ENCODE results near the gene CNIH2.
"Not testable (repeated sequence)": the region's sequence is repeated elsewhere in the genome, so short reads cannot be mapped to it uniquely, and the experiment has no call there.

CNIH2 gene

DNA sequence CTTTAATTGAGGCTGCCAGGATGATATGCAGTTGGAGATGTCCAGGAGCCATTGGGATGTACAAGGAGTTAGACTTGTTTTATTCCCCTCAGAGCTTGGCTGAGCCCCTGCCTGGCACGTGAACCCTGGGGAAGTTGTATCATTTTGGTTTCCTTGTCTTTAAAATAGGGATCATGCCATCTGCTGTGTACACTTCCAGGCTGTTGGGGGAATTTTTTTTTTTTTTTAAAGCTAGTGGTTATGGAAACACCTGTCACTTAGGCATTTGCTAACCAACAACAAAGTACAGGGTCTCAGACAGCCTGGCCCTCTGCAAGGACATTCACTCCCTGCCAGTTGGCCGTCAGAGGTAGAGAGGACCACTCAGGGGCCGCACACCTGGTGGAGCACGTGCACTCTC is 18.0 kb upstream of the CNIH2 start:
- no peak for DNase-seq (ENCODE audit: low spot score)

DNA sequence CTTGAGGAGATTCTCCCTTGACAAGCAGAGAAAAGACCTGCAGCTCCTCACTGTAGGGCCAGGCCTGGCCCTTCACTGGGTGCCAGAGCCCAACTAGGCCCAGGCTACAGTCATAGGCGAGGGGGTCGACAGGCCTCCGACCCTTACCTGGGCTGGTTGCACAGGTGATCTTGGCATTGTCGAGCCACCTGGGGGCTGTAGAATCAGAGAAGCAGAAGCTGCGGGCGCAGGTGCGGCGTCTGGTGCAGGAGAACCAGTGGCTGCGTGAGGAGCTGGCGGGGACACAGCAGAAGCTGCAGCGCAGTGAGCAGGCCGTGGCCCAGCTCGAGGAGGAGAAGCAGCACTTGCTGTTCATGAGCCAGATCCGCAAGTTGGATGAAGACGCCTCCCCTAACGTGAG is 16.4 kb upstream of the CNIH2 start:
- DNase-seq (ENCODE audit: low spot score), result no peak

DNA sequence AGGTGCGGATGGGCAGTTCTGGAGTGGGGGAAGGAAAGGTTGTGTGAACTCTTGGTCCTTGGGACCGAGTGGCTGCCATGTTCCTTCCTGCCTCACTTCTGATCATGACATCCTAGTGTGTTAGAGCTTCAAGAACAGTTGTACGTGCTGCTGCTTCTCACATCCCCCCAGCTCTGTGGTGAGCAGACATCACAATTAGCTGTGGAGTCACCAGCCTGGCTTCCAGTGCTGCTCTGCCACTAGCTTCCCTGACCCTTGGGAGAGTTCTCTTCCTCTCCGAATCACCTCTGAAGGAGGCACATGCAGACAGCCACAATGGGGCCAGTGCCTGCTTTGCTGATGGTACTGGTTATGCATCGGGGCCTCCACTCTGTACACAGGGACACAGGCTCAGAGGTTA is 15.8 kb upstream of the CNIH2 start:
- DNase-seq (ENCODE audit: low spot score), result no peak

DNA sequence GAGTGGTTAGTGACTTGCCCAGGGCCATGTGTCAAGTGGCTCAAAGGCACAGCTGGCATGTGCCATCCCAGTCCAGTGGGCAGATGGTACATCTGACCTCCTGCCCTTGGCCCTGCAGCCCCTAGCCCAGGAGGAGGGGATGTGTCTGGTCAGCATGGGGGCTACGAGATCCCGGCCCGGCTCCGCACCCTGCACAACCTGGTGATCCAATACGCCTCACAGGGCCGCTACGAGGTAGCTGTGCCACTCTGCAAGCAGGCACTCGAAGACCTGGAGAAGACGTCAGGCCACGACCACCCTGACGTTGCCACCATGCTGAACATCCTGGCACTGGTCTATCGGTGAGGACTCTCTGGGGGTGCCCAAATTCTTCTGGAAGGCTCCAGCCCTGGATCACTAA is 15.3 kb upstream of the CNIH2 start:
- DNase-seq (ENCODE audit: low spot score), result no peak

DNA sequence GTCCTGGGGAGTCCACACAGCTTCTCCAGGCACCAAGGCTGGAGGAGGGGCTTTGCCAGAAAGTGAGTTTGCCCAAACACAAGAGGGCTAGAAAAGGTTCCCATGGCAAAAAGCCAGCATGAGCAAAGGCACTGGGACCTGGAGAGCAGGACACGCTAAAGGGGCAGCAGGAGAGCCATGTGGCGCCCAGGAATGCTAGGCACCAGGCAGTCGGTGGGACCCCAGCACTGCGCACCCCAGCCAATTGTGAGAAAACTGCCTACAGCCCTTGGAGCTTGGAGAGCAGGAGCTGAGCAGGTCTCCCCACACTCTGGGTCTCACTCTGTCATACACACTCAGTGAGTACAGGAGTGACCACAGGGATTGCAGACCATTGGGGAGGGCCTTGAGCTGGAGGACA is 14.7 kb upstream of the CNIH2 start:
- DNase-seq (ENCODE audit: low spot score), result no peak

DNA sequence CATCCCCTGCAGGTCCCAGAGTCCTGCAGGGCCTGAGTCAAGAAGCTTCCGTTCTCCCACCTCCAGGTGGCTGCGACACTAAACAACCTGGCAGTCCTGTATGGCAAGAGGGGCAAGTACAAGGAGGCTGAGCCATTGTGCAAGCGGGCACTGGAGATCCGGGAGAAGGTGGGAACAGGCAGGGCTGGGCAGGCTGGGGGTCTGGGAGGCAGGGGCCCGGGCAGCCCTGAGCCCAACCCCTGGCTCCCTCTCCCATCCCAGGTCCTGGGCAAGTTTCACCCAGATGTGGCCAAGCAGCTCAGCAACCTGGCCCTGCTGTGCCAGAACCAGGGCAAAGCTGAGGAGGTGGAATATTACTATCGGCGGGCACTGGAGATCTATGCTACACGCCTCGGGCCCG is 14.2 kb upstream of the CNIH2 start:
- no peak for DNase-seq (ENCODE audit: low spot score)

- no peak for DNase-seq (ENCODE audit: low spot score)
These were observed 13.6 kb upstream of the CNIH2 start for GRCh38 chr11:66264383-66264782.

DNA sequence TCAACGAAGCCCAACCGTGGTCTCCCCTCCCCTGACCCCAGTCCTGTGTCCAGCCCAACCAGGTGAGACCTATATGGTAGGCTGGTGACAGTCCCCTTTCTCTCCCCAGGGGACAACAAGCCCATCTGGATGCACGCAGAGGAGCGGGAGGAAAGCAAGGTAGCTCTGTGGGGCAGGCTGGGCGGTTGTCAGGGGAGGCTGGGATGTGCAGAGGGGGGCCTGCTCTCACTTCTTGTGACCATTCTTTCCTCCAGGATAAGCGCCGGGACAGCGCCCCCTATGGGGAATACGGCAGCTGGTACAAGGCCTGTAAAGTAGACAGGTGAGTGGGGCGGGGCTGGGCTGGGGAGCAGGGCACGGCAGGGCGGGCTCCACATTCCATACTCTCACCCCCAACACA is 13.1 kb upstream of the CNIH2 start:
- DNase-seq (ENCODE audit: low spot score), result no peak

DNA sequence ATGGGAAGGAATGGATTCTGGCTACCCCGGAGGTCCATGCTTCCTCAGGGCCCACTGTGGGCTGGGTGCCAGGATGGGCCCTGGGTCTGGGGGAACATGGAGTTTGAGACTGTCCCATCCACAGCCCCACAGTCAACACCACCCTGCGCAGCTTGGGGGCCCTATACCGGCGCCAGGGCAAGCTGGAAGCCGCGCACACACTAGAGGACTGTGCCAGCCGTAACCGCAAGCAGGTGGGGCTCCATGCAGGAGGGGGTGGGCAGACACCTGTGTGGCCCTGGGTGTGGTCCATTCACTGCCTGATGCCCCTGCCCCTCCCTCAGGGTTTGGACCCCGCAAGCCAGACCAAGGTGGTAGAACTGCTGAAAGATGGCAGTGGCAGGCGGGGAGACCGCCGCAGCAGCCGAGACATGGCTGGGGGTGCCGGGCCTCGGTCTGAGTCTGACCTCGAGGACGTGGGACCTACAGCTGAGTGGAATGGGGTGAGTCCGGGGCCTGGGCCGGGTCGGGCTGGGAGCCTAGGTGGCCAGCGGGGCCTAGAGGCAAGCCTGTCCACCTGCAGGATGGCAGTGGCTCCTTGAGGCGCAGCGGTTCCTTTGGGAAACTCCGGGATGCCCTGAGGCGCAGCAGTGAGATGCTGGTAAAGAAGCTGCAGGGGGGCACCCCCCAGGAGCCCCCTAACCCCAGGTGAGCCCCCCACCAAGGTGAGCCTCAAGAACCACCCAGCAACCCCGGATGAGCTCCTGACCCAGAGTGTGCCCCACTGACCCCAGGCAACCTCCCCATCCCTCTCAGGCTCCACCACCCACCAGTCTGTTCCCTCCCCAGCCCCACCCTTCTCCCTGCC is 12.2 kb upstream of the CNIH2 start:
- no peak for DNase-seq (ENCODE audit: low spot score)

GRCh38 chr11:66266378-66267038 is 11.5 kb upstream of the CNIH2 start:
- no peak for DNase-seq (ENCODE audit: low spot score)

GRCh38 chr11:66267039-66267378 is 11.0 kb upstream of the CNIH2 start:
- no peak for DNase-seq (ENCODE audit: low spot score)

DNA sequence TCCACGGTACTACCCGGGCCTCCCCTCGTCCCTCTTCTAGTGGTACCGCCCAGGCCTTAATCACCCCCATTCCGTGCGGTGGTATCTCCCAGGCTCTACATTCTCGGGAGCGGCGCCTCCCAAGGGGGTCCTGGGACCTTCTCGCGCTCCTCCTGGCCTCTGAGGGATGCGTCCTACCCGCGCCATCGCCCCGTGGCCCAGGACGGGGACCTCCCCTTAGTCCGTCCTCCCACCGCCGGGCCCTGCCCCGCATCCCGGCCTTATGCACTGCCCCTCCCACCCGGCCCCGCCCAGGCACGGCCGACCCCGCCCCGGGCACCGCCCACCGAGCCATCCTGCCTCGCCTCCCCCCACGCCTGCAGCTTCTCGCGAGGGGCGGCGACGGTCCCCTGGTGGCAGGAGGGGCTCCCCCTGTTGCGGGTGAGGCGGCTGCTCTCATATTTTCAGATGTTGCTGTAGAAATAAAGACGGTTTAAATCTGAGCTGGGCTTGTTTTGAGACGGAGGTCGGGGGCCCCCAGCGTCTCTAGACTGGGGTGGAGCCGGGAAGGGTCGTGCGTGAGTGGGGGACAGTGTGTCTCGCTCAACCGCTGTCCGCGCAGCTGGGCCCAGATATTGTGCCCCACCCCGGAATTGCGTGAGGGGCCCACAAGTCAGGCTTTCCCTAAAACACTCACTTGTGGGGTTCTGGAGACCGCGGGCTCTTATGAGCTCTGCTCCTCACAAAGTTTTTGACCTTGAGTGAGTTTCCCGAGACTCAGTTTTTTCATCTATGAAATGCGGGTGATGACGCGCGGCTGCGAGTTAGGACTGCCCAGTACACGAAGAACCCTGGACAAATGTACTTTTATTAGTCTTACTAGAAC is 10.4 kb upstream of the CNIH2 start:
- no peak for DNase-seq (ENCODE audit: low spot score)

DNA sequence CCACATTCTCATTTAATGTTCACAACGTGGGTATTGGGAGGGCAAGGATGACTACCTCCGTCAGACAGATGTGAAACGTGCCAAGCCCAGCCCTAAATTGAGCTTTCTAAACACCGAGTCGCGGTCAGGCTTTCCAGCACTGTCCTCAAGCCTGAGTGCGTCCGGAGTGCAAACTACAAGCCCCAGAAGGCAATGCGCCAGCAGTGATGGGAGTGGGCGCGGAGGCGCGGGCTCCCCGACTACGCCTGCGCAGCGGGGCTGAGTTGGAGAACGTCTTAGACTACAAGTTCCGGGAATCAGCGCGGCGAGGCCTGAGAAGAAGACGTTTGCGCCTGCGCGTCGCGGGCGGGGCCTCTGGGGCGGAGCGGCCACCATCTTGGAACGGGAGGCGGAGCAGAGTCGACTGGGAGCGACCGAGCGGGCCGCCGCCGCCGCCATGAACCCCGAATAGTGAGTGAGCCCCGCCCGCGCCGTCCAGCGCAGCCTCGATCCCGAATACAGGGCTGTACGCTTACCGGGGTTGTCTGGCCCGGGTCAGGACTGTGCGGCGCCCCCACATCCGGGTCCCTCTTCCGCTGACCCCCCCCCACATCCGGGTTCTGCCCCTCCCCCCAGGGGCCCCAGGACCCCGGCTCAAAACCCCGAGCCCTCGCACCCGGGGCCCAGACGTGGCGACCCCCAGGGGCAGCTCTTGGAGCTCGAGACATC is 9.6 kb upstream of the CNIH2 start, which contains the start of gene RAB1B:
RAB1B (plus strand) TSS at position 396 of the 708 bp plus-strand sequence; CDS start at position 437, 41 bp downstream.
- peak; percentile 100 for DNase-seq (ENCODE audit: low spot score)

DNA sequence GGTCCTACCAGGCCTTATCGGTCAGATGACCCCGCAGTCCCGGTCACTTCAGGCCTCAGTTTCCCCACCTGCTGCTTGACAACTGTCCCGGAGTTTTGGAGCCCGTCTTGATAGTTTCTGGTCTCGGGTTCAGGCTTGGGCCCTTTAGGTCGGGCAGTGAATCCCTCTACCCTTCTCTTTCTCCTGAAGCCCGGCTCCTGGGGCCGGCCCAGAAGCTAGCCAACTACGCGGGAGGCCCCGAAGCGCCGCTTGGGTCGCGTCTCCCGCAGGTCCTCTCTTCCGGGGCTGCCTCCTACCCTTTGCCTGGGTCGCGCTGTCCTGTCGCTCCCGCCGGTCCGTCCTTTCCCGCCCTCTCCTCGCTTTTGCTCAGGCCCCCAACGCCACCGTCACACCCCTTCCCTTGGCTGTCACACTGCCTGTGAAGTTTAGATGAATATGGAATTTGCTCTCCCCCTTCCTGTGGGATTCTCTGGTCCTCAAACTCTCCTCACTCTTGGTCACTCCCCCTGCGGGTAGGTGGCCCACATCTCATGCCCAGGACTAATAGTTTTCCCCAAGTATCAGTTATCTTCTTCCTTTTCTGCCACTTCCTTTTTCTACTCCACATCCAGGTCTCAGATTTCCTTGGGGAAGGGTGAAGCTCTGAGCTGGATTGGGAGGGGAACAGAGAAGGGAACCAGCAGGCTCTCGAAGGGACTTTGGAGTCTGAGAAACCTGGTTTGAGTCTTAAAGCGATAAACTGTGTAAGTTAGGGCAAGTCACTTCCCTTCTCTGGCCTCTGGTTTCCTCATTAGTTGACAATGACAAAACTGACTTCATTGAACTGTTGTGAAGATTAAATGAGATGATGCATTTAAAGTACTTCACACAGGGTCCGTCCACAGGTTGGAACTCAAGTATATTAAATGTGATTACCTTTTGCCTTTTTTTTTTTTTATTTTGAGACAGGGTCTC is 8.7 kb upstream of the CNIH2 start:
- peak; percentile 38 for DNase-seq (ENCODE audit: low spot score)

GRCh38 chr11:66271816-66272215 is 6.2 kb upstream of the CNIH2 start:
- DNase-seq (ENCODE audit: low spot score), result no peak

GRCh38 chr11:66272596-66272995 is 5.4 kb upstream of the CNIH2 start:
- no peak for DNase-seq (ENCODE audit: low spot score)

DNA sequence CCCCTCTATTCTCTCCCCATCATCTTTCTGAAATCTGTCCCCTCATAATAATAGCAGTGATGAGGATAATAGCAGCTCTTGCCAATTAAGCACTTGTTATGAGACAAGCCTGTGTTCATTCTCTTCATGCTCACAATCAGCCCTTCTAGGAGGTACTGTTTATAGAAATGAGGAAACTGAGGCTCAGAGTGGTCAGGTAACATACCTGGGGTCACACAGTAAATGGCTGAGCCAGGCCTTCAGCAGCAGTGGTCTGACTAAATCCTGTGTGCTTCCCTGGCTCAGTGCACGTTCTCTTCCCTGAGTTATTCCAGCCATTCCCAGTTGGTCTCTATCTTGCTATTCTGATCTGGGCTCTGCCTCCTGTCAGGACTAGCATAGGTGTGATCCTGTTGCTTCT is 3.8 kb upstream of the CNIH2 start:
- DNase-seq (ENCODE audit: low spot score), result no peak

GRCh38 chr11:66275396-66275795 is 2.6 kb upstream of the CNIH2 start:
- no peak for DNase-seq (ENCODE audit: low spot score)

- no peak for DNase-seq (ENCODE audit: low spot score)
These were observed 1.9 kb upstream of the CNIH2 start for GRCh38 chr11:66275984-66276612.

GRCh38 chr11:66276619-66277018 is 1.4 kb upstream of the CNIH2 start:
- DNase-seq (ENCODE audit: low spot score), result not testable (repeated sequence)
